ENCODE data around the gene NECTIN1. TPM values are rescaled to one million over a fixed set of nuclear protein-coding genes. Genes with fewer than 3 reads are reported as not detected.

The NECTIN1 gene
- total and polyA plus RNA-seq, 2 experiments from 2014 or later: 1.0 to 5.2 TPM

DNA sequence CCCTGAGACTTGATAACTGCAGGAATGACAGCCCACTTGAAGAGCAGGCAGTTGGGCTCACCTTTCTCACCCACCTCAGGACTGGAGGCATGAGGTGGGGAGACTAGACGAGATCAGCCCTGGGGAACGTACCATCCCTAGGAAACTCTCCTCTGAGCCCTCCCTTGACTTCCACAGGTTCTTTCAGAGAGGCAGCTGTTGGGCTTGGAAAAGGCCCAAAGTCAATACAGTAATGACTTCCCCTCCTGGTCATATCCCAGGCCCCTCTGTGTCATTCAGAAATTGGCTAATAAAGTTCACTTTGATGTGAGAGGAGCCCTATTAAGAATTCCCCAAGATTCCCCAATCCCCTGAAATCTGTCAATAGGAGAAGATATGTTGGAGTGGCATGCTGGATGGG lies 5.8 kb upstream of the NECTIN1 start:
- no peaks in the 10 kb centered on the region for H3K36me3 ChIP-seq (ENCODE audit: low read depth)
- no peaks in the 10 kb centered on the region; the same call in 1 of the 2 replicates for H3K27me3 ChIP-seq (replicated peaks; ENCODE audit: insufficient read depth)
- H3K4me2 ChIP-seq (ENCODE audit: unreplicated experiment): no peak overlapping the region
- H3K9ac ChIP-seq: no peak overlapping the region
- H3K9me3 ChIP-seq (ENCODE audit: low read depth): no peaks in the 10 kb centered on the region
- no peaks in the 10 kb centered on the region for H3K79me2 ChIP-seq (ENCODE audit: insufficient read depth)
- WGBS, 2 experiments (ENCODE audit: low coverage in 1 of 2, low lambda C conversion rate in 2 of 2, missing lambda C conversion rate in 2 of 2): 82 to 91% methylated on average over 2 of the region's 2 CpGs
- in situ Hi-C loops (cut with MboI): no loop called here
- no peaks in the 10 kb centered on the region for H4K20me1 ChIP-seq (ENCODE audit: insufficient read depth)
- no peaks in the 10 kb centered on the region for H3K9me2 ChIP-seq (ENCODE audit: insufficient read depth)
- H2AFZ ChIP-seq: no peak overlapping the region
- DNase-seq: no peak
- no peaks in the 10 kb centered on the region for H3F3A ChIP-seq (ENCODE audit: insufficient read depth)
- TF ChIP-seq EZH2phosphoT487 (IDR thresholded peaks at IDR 0.05; ENCODE audit: insufficient read depth, low read depth) (no peak), EZH2 (IDR thresholded peaks at IDR 0.05; ENCODE audit: insufficient read depth, poor library complexity, severe bottlenecking) (no peak)
- no peak overlapping the region for H3K27ac ChIP-seq
- H3K4me3 ChIP-seq: no peak overlapping the region
- peaks cover 4% of the 10 kb centered on the region for H3K4me1 ChIP-seq (ENCODE audit: insufficient read depth)

DNA sequence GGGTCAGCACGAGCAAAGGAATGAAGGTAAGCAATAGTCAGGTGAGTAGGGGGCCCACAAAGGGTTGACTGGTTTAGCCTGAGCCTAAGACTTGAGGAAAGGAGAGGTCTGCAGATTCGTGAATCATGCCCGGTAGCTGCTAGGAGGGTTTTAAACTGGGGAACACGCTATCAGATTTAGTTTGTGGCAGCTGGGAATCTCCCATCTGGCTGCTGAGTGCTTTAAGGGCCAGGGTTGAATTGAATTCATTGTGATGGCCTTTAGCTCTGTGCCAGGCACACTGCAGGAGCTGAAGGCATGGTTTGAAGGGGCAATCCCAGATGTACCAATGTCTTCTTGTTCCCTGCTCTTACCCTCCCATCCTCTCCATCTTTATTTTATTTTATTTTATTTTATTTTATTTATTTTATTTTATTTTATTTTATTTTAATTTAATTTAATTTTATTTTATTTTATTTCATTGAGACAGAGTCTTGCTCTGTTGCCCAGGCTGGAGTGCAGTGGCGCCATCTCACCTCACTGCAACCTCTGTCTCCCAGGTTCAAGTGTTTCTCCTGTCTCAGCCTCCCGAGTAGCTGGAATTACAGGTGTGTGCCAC lies 1.9 kb upstream of the NECTIN1 start:
- Histone ChIP-seq H3K27me3 (replicated peaks; ENCODE audit: insufficient read depth) (no peaks in the 10 kb centered on the region), H3K79me2 (ENCODE audit: insufficient read depth) (peaks cover 11% of the 10 kb centered on the region), H2AFZ (peak overlapping the region; percentile 90; the same call in 1 of the 2 replicates), H3K9me2 (ENCODE audit: insufficient read depth) (no peaks in the 10 kb centered on the region), H3K27ac (no peak overlapping the region), H4K20me1 (ENCODE audit: insufficient read depth) (no peaks in the 10 kb centered on the region), H3K36me3 (ENCODE audit: low read depth) (no peaks in the 10 kb centered on the region), H3K4me1 (ENCODE audit: insufficient read depth) (peaks cover 4% of the 10 kb centered on the region), H3K4me2 (ENCODE audit: unreplicated experiment) (no peak overlapping the region), H3K9me3 (ENCODE audit: low read depth) (no peaks in the 10 kb centered on the region), H3F3A (ENCODE audit: insufficient read depth) (no peaks in the 10 kb centered on the region), H3K4me3 (no peak overlapping the region), H3K9ac (no peak overlapping the region)
- no peak for TF ChIP-seq EZH2 (IDR thresholded peaks at IDR 0.05; ENCODE audit: insufficient read depth, poor library complexity, severe bottlenecking)
- TF ChIP-seq EZH2phosphoT487 (IDR thresholded peaks at IDR 0.05; ENCODE audit: insufficient read depth, low read depth): no peak
- no peak for DNase-seq
- in situ Hi-C loops (cut with MboI): no loop called here
- 78 to 81% methylated on average over 6 of the region's 6 CpGs for WGBS, 2 experiments (ENCODE audit: low coverage in 1 of 2, low lambda C conversion rate in 2 of 2, missing lambda C conversion rate in 2 of 2)

DNA sequence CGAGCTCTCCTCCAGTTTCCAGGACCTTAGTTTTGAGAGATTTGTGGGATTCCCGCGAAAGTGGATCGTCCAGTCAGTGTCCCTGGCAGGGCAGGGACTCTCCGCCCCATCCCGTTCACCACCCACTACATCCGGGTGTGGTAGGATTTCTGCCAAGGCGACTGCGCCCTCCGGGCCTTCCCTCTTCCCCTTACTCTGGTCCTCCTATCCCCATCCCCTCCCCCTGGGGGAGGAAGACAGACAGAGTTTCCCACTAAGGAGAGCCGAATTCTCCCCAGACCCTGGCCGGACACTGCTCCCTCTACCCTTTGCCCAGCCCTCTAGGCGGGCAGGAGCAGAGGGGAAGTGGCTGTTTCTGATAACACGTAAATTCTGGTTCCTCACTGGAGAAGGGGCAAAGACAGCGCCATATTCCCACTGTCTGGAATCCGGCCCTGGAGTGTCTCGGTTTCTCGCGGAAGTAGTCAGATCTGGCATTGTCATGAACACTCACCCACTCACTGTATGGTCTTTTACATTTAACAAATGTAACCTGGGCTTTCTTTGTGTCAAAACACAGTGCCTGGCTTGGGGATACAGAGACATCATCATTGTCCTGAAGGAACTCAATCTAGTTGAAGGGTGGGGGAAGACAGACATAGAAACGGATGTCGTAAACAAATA lies 1.1 kb upstream of the NECTIN1 start:
- 34% methylated on average over 19 to 21 of the region's 21 CpGs for WGBS, 2 experiments (ENCODE audit: low coverage in 1 of 2, low lambda C conversion rate in 2 of 2, missing lambda C conversion rate in 2 of 2)
- H3K4me2 ChIP-seq (ENCODE audit: unreplicated experiment): peak overlapping the region; percentile 87
- H3K9ac ChIP-seq: peak overlapping the region; percentile 66
- H3K4me3 ChIP-seq: peak overlapping the region; percentile 76
- TF ChIP-seq EZH2phosphoT487 (IDR thresholded peaks at IDR 0.05; ENCODE audit: insufficient read depth, low read depth) (no peak), EZH2 (IDR thresholded peaks at IDR 0.05; ENCODE audit: insufficient read depth, poor library complexity, severe bottlenecking) (no peak)
- no peaks in the 10 kb centered on the region for H3F3A ChIP-seq (ENCODE audit: insufficient read depth)
- H3K9me2 ChIP-seq (ENCODE audit: insufficient read depth): no peaks in the 10 kb centered on the region
- H3K9me3 ChIP-seq (ENCODE audit: low read depth): no peaks in the 10 kb centered on the region
- H3K36me3 ChIP-seq (ENCODE audit: low read depth): no peaks in the 10 kb centered on the region
- peaks cover 11% of the 10 kb centered on the region for H3K79me2 ChIP-seq (ENCODE audit: insufficient read depth)
- in situ Hi-C loops (cut with MboI): no loop called here
- H3K27me3 ChIP-seq (replicated peaks; ENCODE audit: insufficient read depth): no peaks in the 10 kb centered on the region
- peak overlapping the region; percentile 90 for H2AFZ ChIP-seq
- H4K20me1 ChIP-seq (ENCODE audit: insufficient read depth): no peaks in the 10 kb centered on the region
- H3K4me1 ChIP-seq (ENCODE audit: insufficient read depth): peaks cover 4% of the 10 kb centered on the region
- peak; percentile 72 for DNase-seq
- no peak overlapping the region for H3K27ac ChIP-seq

GRCh38 chr11:119729581-119729927 lies 554 bp upstream of the NECTIN1 start:
- Histone ChIP-seq H3K9me3 (ENCODE audit: low read depth) (no peaks in the 10 kb centered on the region), H3K9me2 (ENCODE audit: insufficient read depth) (no peaks in the 10 kb centered on the region), H2AFZ (peak overlapping the region; percentile 90), H4K20me1 (ENCODE audit: insufficient read depth) (no peaks in the 10 kb centered on the region), H3K79me2 (ENCODE audit: insufficient read depth) (peaks cover 11% of the 10 kb centered on the region), H3F3A (ENCODE audit: insufficient read depth) (no peaks in the 10 kb centered on the region), H3K9ac (peak overlapping the region; percentile 66), H3K4me1 (ENCODE audit: insufficient read depth) (peaks cover 4% of the 10 kb centered on the region), H3K27me3 (replicated peaks; ENCODE audit: insufficient read depth) (no peaks in the 10 kb centered on the region), H3K27ac (no peak overlapping the region), H3K4me2 (ENCODE audit: unreplicated experiment) (peak overlapping the region; percentile 87), H3K36me3 (ENCODE audit: low read depth) (no peaks in the 10 kb centered on the region), H3K4me3 (peak overlapping the region; percentile 76)
- 1% methylated on average over 19 to 21 of the region's 21 CpGs for WGBS, 2 experiments (ENCODE audit: low coverage in 1 of 2, low lambda C conversion rate in 2 of 2, missing lambda C conversion rate in 2 of 2)
- in situ Hi-C loops (cut with MboI): no loop called here
- TF ChIP-seq EZH2 (IDR thresholded peaks at IDR 0.05; ENCODE audit: insufficient read depth, poor library complexity, severe bottlenecking): no peak
- TF ChIP-seq EZH2phosphoT487 (IDR thresholded peaks at IDR 0.05; ENCODE audit: insufficient read depth, low read depth): no peak
- no peak for DNase-seq
